Measurements from ENCODE around the gene PTRH2.
A peak's percentile ranks its signal among the peaks of the same experiment; 100 is the strongest.

Gene PTRH2

DNA sequence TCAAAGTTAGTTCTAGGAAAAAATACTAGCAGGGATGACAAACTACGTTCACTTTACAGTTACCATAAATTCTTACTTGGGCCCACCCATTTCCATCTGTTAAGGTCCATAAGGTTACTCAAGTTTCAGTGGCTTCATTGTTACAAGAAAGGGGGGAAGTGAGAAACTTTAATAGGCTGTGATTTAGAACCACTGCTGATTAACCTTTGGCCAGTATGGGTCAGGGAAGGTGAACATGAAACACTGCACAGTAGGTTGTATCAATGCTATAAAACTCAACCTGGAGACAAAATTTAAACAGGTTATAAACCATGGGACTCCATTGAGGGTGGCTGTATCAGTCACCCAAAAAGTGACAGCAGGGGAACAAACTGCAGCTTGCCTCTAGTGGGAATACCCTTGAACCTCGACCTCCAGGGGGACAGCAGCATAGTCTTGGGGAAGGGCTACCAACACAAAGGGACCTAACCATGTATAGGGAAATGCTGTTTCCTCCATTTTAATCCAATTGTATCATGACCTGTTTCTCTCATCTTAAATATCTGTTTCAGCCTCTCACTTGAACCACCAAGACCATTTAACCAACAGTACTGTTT, 10.4 kb downstream of the PTRH2 start:
- DNase-seq (ENCODE audit: low spot score in 2 of 2) (no peak), ATAC-seq (no peak)
- Mint-ChIP-seq H3K9me3 (no peaks in the 10 kb centered on the region), H3K4me3 (no peak overlapping the region), H3K4me1 (peaks cover 45% of the 10 kb centered on the region), H3K27ac (peak overlapping the region; percentile 10), H3K36me3 (peaks cover 95% of the 10 kb centered on the region)

DNA sequence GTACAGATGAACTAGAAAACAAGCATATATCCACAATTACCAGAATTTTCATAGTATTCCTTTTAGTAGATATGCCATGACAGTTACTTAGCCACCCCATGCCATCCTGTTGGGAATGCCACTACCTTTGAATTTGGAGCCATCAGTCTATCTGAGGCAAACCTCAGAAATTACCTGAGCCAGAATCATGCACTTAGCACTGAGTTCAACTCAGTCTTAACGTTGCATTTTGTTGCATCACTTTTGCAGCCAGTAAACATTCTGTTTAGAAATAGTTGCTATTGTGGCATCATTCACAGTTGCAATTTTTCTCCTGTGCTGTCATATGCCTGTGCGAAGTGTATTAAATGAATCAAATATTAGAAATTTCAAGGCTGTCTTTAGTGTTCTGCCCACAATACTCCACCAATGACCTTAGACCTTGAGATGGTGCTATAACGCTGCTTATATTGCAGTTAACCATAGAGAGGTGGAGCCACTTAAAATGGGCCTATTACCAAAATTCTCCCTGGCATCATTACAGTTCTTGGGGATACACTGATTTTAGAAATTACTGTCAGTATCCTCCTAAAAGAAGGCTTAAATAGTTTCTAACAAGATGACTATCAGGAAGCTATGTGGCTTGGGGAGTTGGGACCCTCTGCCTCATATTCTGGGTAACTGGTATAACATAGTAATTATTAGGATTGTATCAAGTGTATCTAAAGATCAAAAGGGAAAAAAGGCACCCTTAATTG, 11.1 kb downstream of the PTRH2 start:
- H3K27ac Mint-ChIP-seq: peak overlapping the region; percentile 10
- no peak for ATAC-seq
- peaks cover 43% of the 10 kb centered on the region for H3K4me1 Mint-ChIP-seq
- no peaks in the 10 kb centered on the region for H3K9me3 Mint-ChIP-seq
- no peak for DNase-seq (ENCODE audit: low spot score in 2 of 2)
- H3K4me3 Mint-ChIP-seq: no peak overlapping the region
- peaks cover 97% of the 10 kb centered on the region for H3K36me3 Mint-ChIP-seq

DNA sequence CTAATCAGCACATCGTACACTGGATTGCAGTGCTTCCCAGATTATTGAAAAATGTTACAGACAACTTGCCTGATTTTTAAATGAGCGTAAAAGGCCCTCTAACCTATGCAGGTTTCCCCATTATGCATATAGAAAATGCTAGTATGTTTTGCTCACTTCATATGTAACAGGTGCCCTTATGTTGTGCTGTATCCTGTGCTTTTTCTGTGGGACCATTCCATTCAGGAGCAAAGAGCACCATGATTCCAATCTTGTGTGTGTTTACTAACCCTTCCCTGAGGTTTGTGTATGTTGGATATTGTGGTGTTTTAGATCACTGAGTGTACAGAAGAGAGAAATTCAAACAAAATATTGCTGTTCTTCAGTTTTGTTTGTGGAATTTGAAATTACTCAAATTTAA, 12.9 kb downstream of the PTRH2 start:
- Mint-ChIP-seq H3K9me3 (no peaks in the 10 kb centered on the region), H3K27ac (peak overlapping the region; percentile 73), H3K4me3 (no peak overlapping the region), H3K36me3 (peaks cover 100% of the 10 kb centered on the region), H3K4me1 (peaks cover 26% of the 10 kb centered on the region)
- ATAC-seq: no peak
- no peak for DNase-seq (ENCODE audit: low spot score in 2 of 2)

DNA sequence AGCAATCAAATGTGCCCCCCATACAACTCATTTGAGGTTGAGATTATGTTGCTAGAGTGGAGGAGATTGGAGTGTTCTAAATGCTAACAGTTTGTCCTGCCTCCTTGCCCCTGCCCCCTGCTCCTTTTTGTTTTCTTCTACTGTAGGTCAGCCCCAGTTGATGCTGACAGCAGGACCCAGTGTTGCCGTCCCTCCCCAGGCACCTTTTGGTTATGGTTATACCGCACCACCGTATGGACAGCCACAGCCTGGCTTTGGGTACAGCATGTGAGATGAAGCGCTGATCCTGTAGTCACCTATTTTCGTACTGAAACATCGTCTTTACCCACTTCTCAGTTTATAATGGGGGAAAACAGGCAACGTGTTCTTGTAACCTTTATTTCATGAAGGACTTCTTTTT, 13.6 kb downstream of the PTRH2 start:
- peaks cover 100% of the 10 kb centered on the region for H3K36me3 Mint-ChIP-seq
- no peak overlapping the region for H3K27ac Mint-ChIP-seq

DNA sequence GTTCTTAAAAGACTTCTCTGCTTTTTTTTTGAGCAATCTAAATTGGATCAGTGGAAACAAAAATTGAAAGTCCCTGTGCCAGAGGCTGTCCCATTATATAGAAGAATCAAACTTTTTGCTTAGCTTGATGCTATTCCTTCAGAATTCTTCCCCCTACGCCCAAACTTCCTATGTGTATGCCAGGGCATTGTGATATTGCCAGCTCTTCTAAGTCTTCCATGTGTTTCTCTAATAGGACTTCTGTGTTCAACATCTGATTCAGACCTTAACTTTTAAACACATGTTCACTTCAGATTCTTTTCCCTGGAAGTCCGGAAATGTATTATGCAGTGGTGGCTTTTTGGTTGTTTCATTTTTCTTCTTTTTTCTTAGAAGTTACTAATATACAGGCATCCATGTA, 18.7 kb downstream of the PTRH2 start:
- H3K9me3 Mint-ChIP-seq: no peaks in the 10 kb centered on the region
- H3K4me3 Mint-ChIP-seq: no peak overlapping the region
- peaks cover 100% of the 10 kb centered on the region for H3K36me3 Mint-ChIP-seq
- ATAC-seq (no peak), DNase-seq (ENCODE audit: low spot score in 2 of 2) (no peak)
- peaks cover 6% of the 10 kb centered on the region for H3K4me1 Mint-ChIP-seq
- peak overlapping the region; percentile 8 for H3K27ac Mint-ChIP-seq

More for the DNA sequence above, 13.6 kb downstream of the PTRH2 start:
- ATAC-seq: no peak
- no peak for DNase-seq (ENCODE audit: low spot score in 2 of 2)
- Mint-ChIP-seq H3K4me1 (peaks cover 18% of the 10 kb centered on the region), H3K4me3 (no peak overlapping the region), H3K9me3 (no peaks in the 10 kb centered on the region)

DNA sequence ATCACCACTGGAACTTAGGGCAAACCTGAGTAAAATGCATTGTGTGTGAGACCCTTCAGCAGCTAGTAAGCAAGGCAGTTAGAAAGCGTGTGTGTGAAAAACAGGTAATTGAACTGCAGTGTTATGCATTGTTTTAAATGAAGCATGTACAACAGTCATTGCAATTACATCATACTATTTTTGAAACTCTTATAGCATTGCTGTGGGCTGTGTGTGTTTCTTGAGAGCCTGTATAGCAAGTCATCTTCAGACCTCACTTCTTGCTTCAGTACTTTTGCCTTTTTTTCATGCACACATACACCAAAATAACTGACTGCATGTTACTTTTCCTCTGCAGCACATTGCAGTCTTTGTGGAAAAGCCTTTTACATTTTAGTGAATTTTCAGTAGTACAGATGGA, 19.2 kb downstream of the PTRH2 start:
- H3K4me1 Mint-ChIP-seq: peaks cover 6% of the 10 kb centered on the region
- no peaks in the 10 kb centered on the region for H3K9me3 Mint-ChIP-seq
- DNase-seq (ENCODE audit: low spot score in 2 of 2) (no peak), ATAC-seq (no peak)
- H3K27ac Mint-ChIP-seq: peak overlapping the region; percentile 86
- H3K4me3 Mint-ChIP-seq: no peak overlapping the region
- H3K36me3 Mint-ChIP-seq: peaks cover 100% of the 10 kb centered on the region

DNA sequence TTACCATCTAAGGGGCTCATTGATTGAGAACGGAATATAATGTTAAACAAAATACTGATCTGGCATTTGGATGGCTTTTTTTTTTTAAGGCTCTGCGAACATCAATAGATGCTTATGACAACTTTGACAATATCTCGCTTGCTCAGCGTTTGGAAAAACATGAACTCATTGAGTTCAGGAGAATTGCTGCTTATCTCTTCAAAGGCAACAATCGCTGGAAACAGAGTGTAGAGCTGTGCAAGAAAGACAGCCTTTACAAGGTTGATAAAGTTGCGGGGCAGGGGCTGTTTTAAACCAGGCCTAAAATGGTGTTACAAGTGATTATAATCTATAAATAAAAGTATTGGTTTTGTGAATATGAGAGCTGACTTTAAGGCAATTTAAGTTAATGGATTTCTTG, 22.3 kb downstream of the PTRH2 start:
- no peak for ATAC-seq
- H3K27ac Mint-ChIP-seq: no peak overlapping the region
- H3K9me3 Mint-ChIP-seq: no peaks in the 10 kb centered on the region
- no peak overlapping the region for H3K4me3 Mint-ChIP-seq
- DNase-seq (ENCODE audit: low spot score in 2 of 2): no peak
- peaks cover 100% of the 10 kb centered on the region for H3K36me3 Mint-ChIP-seq
- peaks cover 6% of the 10 kb centered on the region for H3K4me1 Mint-ChIP-seq

DNA sequence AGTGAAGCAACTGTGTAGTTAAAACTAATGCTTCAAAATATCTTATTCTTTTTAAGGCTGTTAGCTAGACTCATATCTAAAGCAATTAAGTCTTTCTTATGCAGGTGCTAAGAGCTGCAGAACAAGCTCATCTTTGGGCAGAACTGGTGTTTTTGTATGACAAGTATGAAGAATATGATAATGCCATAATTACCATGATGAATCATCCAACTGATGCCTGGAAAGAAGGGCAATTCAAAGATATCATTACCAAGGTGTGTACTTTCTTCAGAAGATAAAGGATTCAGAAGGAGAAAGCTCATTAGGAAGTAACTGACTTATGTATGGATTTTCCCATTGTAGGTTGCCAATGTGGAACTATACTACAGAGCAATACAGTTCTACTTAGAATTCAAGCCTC, 23.9 kb downstream of the PTRH2 start:
- peaks cover 100% of the 10 kb centered on the region for H3K36me3 Mint-ChIP-seq

DNA sequence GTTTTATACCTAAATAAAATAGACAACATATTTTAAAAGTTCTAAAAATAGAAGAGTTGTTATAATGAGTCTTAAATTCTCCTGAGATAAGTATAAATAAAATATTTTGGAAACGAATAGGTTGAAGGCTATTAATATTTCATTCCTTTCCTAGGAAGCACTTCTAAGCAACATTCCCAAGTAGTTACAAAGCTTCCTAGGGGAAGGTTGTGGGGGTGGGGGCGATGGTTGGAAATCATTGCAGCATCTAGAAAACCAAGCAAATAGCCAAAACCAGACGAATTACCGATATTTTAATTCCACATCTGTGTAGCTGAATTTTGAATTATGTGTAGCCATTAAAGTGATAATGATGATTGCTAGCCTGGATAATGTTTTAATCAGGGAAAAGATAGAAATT, 26.9 kb downstream of the PTRH2 start:
- Mint-ChIP-seq H3K9me3 (no peaks in the 10 kb centered on the region), H3K4me3 (no peak overlapping the region), H3K4me1 (no peaks in the 10 kb centered on the region), H3K36me3 (peaks cover 100% of the 10 kb centered on the region), H3K27ac (no peak overlapping the region)
- DNase-seq (ENCODE audit: low spot score in 2 of 2) (no peak), ATAC-seq (no peak)

More for the DNA sequence above, 23.9 kb downstream of the PTRH2 start:
- ATAC-seq (no peak), DNase-seq (ENCODE audit: low spot score in 2 of 2) (no peak)
- Mint-ChIP-seq H3K9me3 (no peaks in the 10 kb centered on the region), H3K4me1 (peaks cover 6% of the 10 kb centered on the region), H3K27ac (no peak overlapping the region), H3K4me3 (no peak overlapping the region)

DNA sequence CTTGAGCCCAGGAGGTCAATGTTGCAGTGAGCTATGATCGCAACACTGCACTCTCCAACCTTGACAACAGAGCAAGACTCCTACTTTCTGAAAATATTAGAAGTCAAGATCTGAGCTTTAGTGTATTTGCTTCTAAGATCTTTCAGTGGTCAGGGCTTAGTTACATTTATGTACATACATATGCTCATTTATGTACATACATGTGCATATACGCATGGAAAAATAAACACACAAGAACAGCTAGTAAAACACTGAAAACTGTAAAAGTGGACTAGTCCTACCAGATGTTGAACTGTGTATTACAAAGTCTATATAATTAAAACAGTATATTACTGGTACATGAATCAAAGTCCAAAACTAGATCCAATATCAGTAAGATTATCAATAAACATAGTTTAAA, 28.3 kb downstream of the PTRH2 start:
- no peak for ATAC-seq
- H3K36me3 Mint-ChIP-seq: peaks cover 100% of the 10 kb centered on the region
- no peaks in the 10 kb centered on the region for H3K9me3 Mint-ChIP-seq
- no peak overlapping the region for H3K27ac Mint-ChIP-seq
- no peak overlapping the region for H3K4me3 Mint-ChIP-seq
- H3K4me1 Mint-ChIP-seq: no peaks in the 10 kb centered on the region
- no peak for DNase-seq (ENCODE audit: low spot score in 2 of 2)

DNA sequence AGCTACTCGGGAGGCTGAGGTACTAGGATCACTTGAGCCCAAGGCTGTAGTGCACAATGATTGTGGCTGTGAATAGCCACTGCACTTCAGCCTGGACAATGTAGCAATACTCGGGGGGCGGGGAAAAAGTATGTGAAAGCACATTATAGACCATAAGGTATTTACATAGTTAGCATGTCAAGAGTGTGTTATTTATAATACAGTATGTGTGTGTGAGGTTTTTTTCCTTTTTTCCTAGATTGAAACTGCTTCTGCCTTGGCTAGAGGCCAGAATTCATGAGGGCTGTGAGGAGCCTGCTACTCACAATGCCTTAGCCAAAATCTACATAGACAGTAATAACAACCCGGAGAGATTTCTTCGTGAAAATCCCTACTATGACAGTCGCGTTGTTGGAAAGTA, 30.5 kb downstream of the PTRH2 start:
- no peak for DNase-seq (ENCODE audit: low spot score in 2 of 2)
- Mint-ChIP-seq H3K27ac (peak overlapping the region; percentile 27), H3K36me3 (peaks cover 100% of the 10 kb centered on the region), H3K4me1 (peaks cover 2% of the 10 kb centered on the region), H3K9me3 (no peaks in the 10 kb centered on the region), H3K4me3 (no peak overlapping the region)
- ATAC-seq: no peak

DNA sequence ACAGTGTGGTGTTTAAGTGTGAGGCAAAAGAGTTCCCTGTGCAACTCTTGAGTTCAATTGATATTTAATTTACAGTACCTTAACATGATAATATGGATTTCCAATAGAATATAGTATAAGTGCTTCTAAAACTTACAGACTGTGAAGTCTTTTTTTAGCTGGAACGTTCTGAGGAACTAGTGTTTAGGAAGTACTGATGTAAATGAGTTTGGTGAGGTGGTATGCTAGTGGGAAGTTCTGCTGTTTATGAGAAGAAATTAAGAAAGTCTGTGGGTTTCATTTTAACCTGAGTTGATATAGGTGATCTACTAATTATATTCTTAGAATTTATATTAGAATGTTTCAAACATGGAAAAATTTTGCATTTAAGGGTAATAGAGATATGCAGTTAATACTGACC, 32.0 kb downstream of the PTRH2 start:
- Mint-ChIP-seq H3K36me3 (peaks cover 100% of the 10 kb centered on the region), H3K9me3 (no peaks in the 10 kb centered on the region), H3K4me1 (peaks cover 6% of the 10 kb centered on the region), H3K4me3 (no peak overlapping the region), H3K27ac (peak overlapping the region; percentile 74)
- no peak for DNase-seq (ENCODE audit: low spot score in 2 of 2)
- no peak for ATAC-seq

DNA sequence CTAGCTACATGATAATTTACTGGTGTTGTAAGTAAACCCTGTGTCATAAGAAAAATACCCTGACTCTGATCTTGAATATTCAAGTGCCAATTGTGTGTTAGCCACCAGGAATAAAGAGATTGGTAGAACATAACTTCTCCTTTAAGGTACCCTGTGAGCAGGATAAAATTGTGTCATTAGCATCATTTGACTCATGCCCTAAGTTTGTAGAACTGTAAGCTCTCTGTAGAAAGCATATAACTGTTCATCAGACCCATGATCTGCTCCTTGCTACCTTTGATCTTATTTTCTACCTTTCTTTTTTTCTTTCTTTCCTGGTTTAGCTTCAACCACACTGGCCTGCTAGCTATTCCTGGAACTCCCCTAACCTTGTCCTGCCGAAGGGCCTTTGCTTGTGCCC, 35.8 kb downstream of the PTRH2 start:
- Mint-ChIP-seq H3K4me3 (no peak overlapping the region), H3K36me3 (peaks cover 100% of the 10 kb centered on the region), H3K27ac (peak overlapping the region; percentile 73), H3K4me1 (peaks cover 6% of the 10 kb centered on the region), H3K9me3 (no peaks in the 10 kb centered on the region)
- ATAC-seq: no peak
- DNase-seq (ENCODE audit: low spot score in 2 of 2): no peak

DNA sequence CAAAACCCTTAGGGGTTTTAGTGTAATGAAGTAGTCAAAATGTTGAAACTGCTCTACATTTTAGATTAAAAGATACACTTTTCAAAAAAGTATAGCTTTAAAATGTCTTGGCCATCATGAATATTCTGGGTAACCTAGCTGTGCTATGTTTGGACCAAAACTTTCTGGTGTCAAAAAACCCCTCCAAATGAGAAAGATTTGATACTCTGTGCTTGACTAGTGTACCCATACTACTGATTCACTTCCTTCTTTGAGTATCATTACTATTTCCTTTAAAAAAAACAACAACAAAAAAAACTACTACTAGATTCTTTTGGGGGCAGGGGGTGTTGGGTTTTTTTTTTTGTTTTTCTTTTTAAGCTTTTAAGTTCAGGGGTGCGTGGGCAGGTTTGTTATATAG, 37.3 kb downstream of the PTRH2 start:
- H3K9me3 Mint-ChIP-seq: no peaks in the 10 kb centered on the region
- H3K4me1 Mint-ChIP-seq: peaks cover 6% of the 10 kb centered on the region
- H3K4me3 Mint-ChIP-seq: no peak overlapping the region
- DNase-seq (ENCODE audit: low spot score in 2 of 2) (no peak), ATAC-seq (no peak)
- H3K36me3 Mint-ChIP-seq: peaks cover 100% of the 10 kb centered on the region
- peak overlapping the region; percentile 73 for H3K27ac Mint-ChIP-seq

DNA sequence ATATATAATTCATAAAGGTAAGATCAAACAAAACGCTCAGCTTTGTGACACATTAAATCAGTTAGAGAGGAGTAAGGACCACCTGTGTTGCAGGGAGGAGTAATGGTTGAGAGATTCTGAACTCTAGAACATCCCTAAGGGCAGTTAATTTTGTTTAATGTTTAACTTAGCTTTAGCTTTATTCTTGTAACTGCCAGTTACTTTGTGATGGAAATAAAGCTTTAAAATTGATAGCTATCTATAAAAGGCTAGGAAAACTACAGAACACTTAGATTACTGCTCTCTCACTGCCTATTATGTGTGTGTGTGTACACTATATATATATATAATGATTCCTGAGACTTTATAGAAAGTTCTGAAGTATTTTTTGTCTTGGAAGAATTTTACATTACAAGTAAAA, 37.8 kb downstream of the PTRH2 start:
- no peak overlapping the region for H3K4me3 Mint-ChIP-seq
- no peak for ATAC-seq
- peaks cover 6% of the 10 kb centered on the region for H3K4me1 Mint-ChIP-seq
- H3K9me3 Mint-ChIP-seq: no peaks in the 10 kb centered on the region
- peaks cover 100% of the 10 kb centered on the region for H3K36me3 Mint-ChIP-seq
- peak overlapping the region; percentile 73 for H3K27ac Mint-ChIP-seq
- DNase-seq (ENCODE audit: low spot score in 2 of 2): no peak

DNA sequence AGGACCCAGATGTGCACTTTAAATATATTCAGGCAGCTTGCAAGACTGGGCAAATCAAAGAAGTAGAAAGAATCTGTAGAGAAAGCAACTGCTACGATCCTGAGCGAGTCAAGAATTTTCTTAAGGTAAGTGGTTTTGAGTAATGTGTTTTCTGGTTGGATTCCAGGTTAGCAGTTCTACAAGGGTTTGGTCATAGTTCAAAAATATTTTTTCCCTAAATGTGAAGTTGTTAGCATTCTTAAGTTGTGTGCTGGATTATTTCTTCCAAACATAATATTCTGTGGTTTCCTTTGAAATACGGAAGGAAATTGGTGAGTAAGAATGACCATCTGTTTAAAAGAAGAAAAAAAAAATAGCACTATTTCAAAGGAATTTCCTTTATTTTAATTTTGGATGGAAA, 38.4 kb downstream of the PTRH2 start:
- Mint-ChIP-seq H3K4me3 (no peak overlapping the region), H3K27ac (peak overlapping the region; percentile 48), H3K9me3 (no peaks in the 10 kb centered on the region), H3K36me3 (peaks cover 100% of the 10 kb centered on the region), H3K4me1 (peaks cover 6% of the 10 kb centered on the region)
- ATAC-seq: no peak
- DNase-seq (ENCODE audit: low spot score in 2 of 2): no peak

Data from stimulated activated effector memory CD8-positive, alpha-beta T cell treated with anti-CD3 and anti-CD28 coated beads, Interleukin-12 subunit alpha, Interleukin-12 subunit beta, amount 100 ng/mL, for 72 hours (primary cell).